SKM-1 (cell line): ENCODE data around the gene BACE1.
"Not testable (repeated sequence)": the region's sequence is repeated elsewhere in the genome, so short reads cannot be mapped to it uniquely, and the experiment has no call there.

Source experiments
- DNase-seq: peaks from one replicate; lab custom pipeline; 2025; ENCODE audit not compliant: unreplicated experiment; lab: John Stamatoyannopoulos, UW

Gene BACE1

GRCh38 chr11:117316197-117316961 is at the start of gene BACE1:
Gene BACE1, minus strand, starts transcription at chr11:117316256. Its CDS starts 461 bp downstream, at chr11:117315795.
- DNase-seq, result no peak

GRCh38 chr11:117361432-117361831 is 45.4 kb upstream of the BACE1 start:
- DNase-seq, result no peak

DNA sequence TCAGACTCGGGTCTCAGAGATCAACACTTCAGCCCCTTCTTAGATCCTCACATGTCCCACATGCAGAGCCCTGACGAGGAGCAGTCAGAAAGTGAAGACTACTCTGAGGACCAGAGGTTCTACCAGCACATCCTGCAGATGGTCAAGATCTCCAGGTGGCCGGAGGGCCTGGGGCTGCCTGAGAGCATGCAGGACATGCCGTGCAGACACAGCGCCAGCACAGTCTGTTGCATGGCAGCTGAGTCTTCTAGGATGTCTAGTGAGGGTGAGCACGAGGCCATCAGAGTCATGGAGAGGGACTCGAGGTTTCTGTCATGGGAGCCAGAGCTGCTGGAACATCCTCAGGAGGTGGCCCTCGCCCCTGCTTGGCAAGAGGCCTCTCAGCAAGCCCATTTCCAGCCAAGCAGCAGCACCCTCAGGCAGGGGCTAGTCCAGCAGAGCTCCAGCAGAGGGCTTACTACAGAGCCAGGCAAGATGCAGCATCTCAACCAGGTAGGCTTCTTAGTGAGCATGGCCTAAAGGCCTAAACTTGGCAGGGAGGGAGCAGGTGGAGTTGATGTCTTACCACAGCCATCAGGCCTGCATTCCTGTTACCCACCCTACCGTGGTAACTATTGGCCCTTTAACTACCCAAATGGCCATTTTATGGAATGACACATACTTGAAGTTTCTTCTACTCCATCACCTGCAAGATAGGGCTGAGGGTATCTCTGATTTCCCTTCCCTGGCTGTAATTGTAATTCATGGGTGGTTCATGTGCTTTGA is 40.3 kb upstream of the BACE1 start:
- DNase-seq, result no peak

DNA sequence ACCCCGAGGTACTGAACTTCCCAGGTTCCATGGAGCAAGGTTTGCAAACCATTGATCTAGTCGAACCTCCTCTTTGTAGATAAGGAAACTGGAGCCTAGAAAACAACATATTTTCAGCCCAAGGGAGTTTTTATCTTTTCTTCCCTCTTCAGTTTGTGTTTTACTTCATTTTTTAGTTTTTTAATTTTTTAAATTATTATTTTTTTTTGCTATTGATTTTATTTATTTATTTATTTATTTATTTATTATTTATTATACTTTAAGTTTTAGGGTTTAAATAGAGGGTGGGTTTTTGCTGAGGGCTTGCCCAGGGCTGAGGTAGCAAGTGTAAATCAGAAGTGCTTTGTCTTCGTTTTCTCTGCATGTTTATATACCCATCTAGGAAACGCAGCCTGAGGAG is 38.5 kb upstream of the BACE1 start:
- no peak for DNase-seq

GRCh38 chr11:117345039-117345438 is 29.0 kb upstream of the BACE1 start:
- DNase-seq, result no peak

DNA sequence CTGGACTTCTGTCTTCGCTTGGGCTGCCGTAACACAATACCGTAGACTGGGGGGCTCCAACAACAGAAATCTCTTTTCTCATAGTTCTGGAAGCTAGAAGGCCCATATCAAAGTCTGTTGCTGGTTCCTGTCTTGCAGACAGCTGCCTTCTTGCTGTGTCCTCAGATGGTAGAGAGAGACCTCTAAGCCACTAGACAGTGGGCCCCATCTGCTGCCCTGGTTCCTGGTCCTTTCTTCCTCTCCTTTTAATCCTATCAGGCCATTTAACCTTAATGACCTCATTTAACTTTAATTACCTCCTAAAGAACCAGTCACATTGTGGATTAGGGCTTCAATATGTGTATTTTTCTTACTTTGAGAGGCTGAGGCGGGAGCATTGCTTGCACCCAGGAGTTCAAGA is 21.0 kb upstream of the BACE1 start:
- DNase-seq, result no peak

DNA sequence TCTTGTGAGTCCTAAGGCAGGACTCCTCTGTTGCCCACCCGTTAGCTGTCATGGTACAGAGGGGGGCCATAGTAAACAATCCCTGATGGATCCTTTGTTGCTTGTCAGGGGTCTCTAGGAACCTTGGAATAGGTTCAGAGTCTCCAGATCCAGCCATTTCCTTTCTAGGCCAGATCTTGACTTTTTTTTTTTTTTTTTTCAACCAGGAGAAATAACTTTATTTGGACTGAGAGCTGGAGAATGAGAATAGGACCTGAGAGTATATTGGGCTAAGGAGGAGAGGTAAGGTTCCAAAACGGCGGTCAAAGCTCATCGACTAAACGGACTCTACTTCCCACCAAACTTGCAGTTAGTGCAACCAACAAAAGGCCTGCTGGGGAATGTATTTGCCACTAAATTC is 19.3 kb upstream of the BACE1 start:
- no peak for DNase-seq

DNA sequence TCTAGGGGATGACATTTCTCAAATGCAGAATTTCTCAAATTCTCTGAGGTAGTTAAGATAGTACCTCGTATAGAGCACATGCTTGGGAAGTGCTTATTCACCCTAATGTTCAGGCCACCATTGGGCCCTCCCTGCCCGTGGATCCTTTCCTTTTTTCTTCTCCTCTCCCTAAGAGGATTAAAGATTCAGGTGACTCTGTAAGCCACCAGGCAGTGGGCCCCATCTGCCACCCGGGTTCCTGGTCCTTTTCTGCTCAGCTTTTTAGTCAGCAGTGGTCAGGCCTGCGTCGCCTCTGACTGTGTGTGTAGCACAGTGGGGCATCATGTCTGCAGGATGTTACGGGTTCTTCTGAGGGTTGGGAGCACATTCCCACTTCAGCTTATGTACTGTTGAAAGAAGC is 18.8 kb upstream of the BACE1 start:
- no peak for DNase-seq

GRCh38 chr11:117333917-117334316 is 17.9 kb upstream of the BACE1 start:
- DNase-seq, result no peak

DNA sequence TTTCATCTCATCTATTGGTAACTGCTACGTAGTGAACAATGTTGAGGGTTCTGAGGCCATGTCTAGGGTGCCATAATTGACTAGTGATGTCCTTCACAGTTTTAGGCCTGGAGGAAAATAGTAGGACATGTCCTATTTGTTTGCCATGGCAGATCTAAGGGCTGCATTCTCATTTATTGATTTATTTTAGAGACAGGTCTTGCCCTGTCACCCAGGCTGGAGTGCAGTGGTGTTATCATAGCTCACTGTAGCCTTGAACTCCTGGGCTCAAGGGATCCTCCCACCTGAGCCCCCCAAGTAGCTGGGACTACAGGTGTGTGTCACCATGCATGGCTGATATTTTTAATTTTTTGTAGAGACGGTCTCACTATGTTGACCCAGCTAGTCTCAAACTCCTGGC is 16.8 kb upstream of the BACE1 start:
- DNase-seq, result no peak

GRCh38 chr11:117328375-117329010 is 12.4 kb upstream of the BACE1 start:
- no peak for DNase-seq

DNA sequence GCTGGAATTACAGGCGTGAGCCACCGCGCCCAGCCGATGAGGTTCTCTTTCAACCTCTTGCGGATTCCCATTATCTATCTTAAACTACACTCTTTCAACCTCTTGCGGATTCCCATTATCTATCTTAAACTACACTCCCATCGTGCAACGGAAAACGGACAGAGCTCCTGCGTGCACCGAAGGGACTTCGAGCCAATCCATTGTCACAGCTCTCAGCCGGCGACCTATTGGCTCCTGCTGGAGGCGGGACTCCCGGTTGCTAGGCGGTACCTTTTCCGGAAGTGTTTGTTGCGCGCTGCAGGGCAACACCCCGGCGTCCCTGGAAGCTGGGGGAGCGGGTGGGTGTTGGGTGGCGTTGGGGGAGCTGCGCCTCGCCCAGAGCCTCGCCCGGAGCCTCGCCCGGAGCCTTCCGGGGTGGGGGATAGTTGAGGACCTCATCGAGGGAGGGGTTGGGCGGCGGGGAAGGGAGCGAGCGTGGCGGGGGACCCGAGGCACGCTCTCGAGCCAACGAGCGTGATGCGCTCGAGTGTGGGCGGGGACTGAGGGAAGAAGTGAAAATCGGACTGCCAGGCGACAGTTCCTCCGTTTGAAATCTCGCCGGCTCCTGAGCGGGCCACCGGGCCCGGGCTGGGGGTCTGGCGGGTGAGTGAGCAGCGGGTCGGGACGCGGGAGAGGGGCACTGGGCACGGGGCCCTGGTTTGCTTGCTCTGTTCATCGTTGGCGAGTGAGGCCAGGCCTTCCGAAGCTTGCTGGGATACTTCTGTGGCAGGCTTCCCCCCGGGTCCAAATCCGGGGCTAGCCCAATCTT is 11.7 kb upstream of the BACE1 start, which contains the start of gene CEP164:
CEP164 (plus strand) TSS at position 288 of the 808 bp plus-strand sequence. CDS start 10,733 bp downstream, outside the sequence.
- DNase-seq, result peak; percentile 94

- not testable (repeated sequence) for DNase-seq
Observed at GRCh38 chr11:117327255-117327566, 11.2 kb upstream of the BACE1 start.

DNA sequence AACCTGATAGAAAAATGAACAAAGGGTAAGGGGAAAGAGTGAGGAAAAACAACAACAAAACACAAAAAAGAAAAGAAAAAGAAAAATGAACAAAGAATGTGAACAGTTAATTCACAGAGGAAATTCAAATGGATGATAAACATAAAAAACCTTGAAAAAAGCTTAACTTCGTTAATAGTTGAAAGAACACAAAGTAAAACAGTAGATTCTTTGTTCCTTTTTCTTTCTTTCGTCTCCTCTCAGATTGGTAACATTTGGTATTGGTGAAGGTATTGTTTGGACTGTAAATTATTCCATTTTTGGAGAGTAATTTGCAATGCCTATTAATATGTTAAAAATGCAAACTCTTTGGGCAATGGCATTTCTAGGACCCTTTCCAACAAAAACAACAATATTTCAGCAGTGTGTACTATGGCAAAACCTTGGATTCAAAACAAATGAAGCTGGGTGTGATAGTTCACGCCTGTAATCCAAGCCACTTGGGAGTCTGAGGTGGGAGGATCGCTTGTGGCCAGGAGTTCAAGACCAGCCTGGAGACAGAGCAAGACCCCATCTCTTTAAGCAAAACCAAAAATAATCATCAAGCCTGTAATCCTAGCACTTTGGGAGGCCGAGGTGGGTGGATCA is 3.3 kb upstream of the BACE1 start:
- no peak for DNase-seq

DNA sequence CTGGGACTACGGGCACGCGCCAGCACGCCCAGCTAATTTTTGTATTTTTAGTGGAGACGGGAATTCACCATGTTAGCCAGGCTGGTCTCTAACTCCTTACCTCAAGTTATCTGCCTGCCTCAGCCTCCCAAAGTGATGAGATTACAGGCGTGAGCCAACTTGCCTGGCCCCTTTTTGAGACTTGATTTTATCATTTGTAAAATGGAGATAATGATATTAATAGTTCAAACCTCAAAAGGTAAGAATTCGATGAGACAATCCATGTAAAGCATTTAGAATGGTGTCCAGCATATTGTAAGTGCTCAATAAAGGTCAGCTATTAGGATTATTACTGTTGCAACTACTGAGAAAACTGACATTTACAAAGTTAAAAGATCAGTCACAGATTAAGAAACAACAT is 2.7 kb upstream of the BACE1 start:
- DNase-seq, result no peak

DNA sequence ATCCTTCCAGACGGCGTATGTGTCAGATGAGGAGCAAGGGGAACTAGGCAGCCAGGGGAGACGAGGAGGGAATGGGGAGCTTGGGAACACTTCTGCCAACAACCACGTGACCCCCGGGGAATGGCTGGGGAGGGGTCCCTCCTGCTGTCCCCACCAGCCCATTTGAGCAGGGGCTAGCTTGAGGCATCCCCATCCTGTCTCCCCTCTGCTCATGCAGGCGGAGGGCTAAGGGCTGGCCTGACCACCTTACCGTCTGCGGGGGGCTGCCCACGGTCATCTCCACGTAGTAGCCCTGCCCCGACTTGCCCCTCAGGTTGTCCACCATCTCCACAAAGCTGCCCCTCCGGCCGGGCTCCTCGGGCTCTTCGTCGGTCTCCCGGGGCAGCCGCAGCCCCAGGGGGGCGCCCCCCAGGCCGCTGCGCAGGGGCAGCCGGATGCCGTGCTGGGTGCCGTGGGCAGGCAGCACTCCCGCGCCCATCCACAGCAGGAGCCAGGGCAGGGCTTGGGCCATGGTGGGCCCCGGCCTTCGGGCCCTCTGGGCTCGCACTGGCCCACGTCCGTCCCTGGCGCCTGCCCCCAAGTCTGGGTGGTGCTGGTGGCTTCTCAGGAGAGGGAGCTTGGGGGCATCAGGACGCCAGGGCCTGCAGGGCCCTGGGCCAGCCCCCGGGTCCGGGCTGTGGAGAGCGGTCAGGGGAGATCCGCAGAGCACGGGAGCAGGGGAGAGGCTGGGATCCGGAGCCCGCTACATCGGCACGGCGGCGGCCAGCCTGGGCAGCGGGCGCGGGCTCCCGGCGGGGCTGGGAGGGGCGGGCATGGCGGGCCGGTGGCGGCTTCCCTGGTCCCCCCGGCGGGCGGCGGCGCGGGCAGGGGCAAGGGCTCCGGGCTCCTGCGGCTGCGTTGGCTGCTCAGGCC is 515 bp downstream of the BACE1 start:
- DNase-seq, result no peak

DNA sequence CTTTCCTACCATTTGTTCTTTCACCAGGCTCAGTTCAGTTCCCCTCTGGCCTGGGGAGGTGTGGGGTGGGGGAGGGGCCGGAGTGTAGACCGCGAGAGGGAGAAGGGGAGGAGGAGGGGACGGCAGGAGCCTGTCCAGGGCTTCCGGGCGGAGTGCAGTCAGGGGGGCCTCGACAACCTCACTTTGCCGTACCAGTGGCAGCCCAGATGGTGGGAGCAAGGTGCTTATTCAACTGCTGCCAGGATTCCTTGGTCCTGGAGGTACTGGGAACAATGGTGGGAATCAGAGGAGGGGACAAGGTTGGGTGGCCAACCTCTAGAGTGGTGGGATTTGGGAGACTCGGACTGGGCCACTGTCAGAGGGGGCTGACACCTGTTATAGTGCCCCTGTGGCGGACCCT is 1.2 kb downstream of the BACE1 start:
- no peak for DNase-seq

DNA sequence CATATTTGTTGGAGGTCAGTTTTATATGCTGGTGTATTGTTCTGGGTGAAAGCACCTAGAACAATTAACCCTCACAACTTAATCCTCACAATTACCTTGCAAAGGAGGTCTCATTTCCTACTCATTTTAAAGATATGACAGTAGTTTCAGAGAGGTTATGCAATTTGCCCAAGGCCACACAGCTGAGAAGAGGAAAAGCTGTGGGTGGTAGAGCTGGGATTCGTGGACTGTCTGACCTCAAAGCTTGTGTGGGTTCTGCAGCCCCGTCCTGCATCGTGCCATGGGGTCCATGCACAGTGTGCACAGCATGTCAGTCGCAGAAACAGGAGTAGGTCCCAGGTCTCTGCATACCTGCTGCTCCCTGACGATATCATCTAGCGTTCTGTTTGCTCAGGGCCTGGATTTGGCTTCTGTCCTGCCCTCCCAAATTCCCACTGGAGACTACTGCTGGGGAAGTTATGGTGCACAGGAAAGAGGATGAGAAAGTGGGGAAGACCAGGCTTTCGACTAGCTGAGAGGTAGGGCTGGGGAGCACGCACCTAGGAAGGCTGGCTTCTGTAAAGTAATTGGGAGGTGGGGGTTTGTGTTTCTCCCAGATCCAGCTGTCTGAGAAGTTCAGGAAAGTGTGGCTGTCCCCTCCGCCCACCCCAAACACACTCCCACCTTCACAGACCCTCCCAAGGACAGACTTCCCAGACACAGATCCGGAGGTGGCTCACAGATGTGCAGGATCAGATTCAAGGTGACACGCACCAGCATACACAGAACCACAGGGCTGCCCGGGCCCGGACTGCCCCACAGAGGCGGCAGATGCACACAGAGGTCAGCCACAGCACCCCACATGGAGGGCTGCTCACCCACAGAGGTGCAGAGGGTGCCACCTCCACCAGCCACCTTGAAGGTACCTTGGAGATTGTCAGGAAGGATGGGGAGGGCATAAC is 2.0 kb downstream of the BACE1 start:
- DNase-seq, result no peak

DNA sequence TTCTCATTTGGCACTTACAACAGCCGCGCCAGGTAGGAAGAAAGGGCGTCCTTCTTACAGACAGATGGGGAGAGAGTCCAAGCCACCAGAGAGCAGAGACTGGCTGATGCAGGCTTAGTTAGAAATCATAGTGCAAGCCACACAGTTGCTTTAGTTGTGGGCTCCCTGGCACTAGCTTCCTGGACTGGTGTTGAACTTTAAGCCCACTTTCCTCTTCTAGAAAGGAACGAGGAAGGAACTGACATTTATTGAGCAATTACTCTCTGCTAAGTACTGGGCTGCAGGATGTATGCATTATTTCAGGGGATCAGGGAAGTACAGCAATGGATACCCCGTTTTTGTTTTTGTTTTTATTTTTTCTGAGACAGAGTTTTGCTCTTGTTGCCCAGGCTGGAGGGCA is 3.0 kb downstream of the BACE1 start:
- DNase-seq, result peak; percentile 73
